Measurements from ENCODE around the gene ERCC6L2.

The ERCC6L2 gene

DNA sequence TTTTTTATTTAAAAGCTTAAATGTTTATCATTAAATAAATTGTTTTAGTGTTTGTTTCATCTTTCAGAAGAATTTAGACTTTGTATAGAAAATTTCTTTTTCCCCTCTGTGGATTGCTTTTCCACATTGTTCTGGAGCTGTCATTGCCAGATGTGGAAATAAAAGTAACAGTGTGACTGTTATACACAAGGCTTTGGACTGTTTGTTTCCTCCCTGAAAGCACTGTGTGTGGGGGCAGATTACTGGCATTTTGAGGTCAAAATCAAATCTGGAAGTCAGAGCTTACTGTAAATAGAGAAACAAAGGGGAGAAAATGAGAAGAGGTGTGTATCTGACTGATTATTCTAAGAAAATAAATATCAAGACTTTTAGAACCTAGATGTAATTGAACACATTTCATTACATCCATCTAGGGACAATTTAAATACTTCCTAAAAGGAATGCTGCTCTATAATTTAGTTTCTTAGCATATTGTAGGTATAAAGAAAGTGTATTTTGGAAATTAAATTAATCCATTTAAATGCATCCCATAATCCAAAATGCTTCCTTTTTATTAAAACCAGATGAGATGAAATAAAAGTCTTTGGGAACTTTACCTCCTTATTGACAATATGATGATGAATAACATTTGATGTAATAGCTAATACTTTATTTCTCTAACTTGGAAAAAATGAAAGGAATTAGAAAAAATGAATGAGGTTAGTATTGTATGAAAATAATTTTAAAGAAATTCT, 51.9 kb downstream of the ERCC6L2 start:
- no peak for DNase-seq (ENCODE audit: low read depth)

- DNase-seq (ENCODE audit: low read depth), result no peak
These were observed 54.8 kb downstream of the ERCC6L2 start for GRCh38 chr9:95930277-95930676.

DNA sequence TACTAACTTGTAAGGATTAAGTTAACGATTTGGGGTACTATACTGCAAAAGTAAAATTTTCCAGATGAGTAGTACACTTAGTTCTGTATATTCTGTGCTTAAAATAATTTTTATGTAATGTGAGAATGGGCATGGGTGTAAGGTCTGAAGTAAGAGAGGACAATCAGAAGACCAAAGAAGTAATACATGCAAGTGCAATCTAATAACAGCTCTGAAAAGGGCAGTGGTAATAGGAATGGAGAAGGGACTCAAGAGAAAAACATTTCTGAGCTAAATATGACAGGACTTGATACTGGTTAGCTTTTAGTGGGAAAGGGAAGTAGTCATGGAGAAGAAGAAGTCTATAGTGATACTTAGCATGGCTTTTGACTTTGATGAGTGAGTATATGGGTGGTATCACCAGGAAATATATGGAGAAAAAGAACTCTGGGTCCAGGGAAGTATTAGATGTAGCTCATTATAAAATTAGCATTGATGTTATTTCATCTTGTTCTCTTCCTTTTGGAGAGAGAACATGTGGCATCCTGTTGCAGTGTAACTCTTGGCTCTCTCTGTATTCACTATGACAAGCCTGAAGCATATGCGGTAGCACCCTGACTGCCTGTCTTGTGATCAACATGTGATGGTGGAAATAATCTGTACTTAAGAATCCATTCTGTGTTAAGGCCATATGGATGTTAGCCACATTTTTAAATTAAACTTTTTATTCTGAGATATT, 60.5 kb downstream of the ERCC6L2 start:
- no peak for DNase-seq (ENCODE audit: low read depth)

DNA sequence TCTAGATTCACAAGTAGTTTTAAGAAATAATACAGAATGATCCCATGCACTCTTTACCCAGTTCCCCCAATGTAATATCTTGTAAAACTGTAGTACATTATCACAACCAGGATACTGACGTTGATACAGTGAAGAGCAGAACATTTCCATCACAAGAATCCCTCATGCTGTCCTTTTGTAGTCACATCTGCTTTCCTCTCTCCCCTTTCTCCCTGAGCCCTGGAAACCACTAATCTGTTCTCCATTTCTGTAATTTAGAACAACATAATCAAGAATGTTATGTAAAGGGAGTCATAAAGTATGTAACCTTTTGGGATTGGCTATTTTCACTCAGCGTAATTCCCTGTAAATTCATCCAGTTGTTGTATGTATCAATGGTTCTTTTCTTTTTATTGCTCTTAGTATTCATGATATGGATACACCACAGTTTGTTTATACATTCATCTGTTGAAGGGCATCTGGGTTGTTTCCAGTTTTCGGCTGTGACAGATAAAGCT, 61.1 kb downstream of the ERCC6L2 start:
- no peak for DNase-seq (ENCODE audit: low read depth)

GRCh38 chr9:95937131-95937530, 61.6 kb downstream of the ERCC6L2 start:
- no peak for DNase-seq (ENCODE audit: low read depth)

DNA sequence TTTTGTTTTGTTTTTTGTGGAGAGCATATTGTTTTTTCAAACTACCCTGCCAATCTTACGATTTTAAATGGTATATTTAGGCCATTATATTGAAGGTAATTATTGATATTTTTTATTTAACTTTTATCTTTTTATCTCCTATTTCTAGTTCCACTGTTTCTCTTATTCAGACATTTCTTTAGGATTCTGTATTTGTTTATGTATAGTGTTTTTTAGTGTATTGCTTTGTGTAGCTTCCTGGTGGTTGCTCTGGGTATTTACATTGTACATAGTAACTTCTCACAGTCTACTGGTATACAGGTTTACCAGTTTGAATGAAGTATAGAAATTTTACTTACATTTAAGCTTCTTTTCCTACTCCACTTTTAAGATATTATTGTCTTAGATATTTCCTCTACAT, 63.2 kb downstream of the ERCC6L2 start:
- no peak for DNase-seq (ENCODE audit: low read depth)

DNA sequence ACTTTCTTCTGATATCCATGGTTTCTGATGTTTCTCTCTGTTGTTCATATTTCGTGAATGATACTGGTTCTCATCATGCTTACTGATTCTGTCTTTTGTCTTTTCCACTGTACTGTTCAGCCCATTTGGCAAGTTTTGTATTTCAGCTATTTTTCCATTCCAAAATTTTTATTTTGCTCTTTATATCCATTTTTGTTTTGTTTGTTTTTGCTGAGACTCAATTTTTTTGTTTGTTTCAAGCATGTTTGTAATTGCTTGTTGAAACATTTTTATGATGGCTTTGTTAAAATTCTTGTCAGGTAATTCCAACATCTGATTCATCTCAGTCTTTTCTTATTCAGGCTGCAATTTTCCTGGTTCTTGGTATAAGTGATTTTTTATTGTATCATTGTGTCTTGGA, 64.0 kb downstream of the ERCC6L2 start:
- DNase-seq (ENCODE audit: low read depth), result no peak

- DNase-seq (ENCODE audit: low read depth), result no peak
These were observed 64.8 kb downstream of the ERCC6L2 start for GRCh38 chr9:95940265-95940664.

DNA sequence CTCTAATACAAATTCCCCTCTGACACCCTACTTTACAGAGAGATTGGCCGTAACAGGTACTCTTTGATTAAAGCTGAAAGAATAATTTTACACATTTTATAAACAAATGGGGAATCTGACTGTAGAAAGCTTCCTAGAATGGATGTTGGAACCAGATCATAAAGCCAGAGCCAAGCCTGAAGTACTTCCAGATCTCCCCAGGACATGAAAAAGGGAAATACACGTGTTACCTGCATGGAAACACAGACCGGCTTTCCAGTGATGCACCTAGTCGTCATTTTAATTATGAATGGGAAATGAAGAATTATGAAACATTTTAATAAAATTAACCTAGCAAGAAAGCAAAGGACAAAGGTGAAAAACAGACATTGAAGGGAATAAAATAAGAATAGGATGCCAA, 66.5 kb downstream of the ERCC6L2 start:
- no peak for DNase-seq (ENCODE audit: low read depth)

DNA sequence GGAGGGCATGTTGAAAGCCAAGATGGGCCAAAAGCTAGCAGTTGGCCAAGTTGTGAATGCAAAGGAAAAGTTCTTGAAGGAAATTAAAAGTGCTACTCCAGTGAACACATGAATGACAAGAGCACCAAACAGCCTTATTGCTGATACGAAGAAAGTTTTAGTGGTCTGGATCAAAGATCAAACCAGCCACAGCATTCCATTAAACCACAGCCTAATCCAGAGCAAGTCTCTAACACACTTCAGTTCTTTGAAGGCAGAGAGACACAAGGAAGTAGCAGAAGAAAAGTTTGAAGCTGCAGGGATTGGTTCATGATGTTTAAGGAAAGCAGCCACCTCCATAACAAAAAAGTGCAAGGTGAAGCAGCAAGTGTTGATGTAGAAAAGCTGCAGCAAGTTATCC, 71.6 kb downstream of the ERCC6L2 start:
- DNase-seq (ENCODE audit: low read depth), result no peak

GRCh38 chr9:95952471-95952870, 77.0 kb downstream of the ERCC6L2 start:
- DNase-seq (ENCODE audit: low read depth), result no peak

DNA sequence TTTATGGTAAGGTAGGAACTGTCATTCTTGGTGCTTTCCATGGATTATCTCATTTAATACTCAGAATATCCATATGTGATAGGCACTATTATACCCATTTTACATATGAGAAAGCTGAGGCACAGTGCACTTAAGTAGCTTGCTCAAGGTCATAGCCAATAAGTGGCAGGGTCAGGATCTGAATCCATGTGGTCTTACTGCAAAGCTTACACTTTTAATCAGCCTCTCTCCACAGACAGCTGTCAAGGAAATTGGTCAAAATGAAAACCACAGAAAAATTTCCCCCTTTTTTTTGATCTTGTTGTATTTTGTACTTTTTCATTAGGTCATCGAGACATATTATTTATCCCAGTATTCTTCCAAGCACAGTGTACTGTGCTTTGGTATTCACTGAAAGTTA, 78.5 kb downstream of the ERCC6L2 start:
- no peak for DNase-seq (ENCODE audit: low read depth)

- DNase-seq (ENCODE audit: low read depth), result no peak
These were observed 79.4 kb downstream of the ERCC6L2 start for GRCh38 chr9:95954940-95955339.

- no peak for DNase-seq (ENCODE audit: low read depth)
These were observed 87.4 kb downstream of the ERCC6L2 start for GRCh38 chr9:95962936-95963335.

DNA sequence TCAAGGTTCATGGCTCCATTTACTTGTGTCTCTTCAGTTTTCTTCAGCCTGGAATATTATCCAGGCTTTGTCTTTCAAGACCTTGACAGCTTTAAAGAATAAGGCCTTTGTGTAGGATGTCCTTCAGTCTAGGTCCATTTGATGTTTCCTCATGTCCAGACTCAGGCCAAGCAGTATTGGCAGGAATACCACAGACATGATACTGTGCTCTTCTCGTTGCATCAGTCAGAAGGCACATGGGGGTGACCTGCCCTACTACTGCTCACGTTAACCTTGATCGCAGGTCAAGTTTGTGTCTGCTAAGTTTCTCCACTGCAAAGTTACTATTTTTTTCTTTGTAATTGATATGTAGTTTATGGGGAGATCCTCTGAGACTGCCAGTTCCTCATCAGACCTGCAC, 88.2 kb downstream of the ERCC6L2 start:
- no peak for DNase-seq (ENCODE audit: low read depth)

GRCh38 chr9:95966306-95966705, 90.8 kb downstream of the ERCC6L2 start:
- no peak for DNase-seq (ENCODE audit: low read depth)

- no peak for DNase-seq (ENCODE audit: low read depth)
These were observed 94.8 kb downstream of the ERCC6L2 start for GRCh38 chr9:95970317-95970716.

DNA sequence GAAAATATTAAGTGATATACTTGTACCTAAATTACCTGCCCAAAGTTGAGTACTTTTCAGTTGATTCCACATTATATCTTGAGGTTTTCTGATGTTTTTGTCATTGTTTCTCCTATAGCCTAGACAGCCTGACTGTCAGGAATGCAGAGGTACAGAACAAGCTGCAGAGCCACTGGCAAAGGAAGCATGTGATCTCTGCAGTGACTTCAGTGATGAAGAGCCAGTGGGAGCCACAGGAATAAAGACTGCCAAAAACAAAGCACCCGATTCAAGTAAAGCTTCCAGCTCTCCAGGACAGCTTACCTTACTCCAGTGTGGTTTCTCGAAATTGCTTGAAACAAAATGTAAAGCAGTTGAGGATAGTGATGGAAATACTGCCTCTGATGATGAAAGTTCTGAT, 96.3 kb downstream of the ERCC6L2 start:
- no peak for DNase-seq (ENCODE audit: low read depth)

DNA sequence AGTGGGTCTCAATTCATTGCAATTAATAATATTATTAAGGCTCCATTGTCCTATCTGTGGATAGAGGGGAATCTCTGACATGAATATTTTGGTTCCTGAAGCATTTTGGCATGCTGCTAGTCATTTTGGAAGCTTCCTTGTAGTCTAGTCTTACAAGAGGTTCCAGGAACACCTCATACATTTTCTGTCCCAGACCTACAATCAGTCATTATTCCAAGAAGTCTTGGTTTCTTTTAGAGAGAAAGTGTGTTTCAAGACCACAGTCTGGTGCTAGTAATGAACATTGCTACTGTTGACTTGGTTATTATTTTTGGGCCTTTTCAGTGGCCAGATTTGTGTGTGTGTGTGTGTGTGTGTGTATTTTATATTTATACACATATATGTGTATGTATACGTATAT, 98.9 kb downstream of the ERCC6L2 start:
- DNase-seq (ENCODE audit: low read depth), result no peak

GRCh38 chr9:95977371-95977770, 101.9 kb downstream of the ERCC6L2 start:
- no peak for DNase-seq (ENCODE audit: low read depth)

DNA sequence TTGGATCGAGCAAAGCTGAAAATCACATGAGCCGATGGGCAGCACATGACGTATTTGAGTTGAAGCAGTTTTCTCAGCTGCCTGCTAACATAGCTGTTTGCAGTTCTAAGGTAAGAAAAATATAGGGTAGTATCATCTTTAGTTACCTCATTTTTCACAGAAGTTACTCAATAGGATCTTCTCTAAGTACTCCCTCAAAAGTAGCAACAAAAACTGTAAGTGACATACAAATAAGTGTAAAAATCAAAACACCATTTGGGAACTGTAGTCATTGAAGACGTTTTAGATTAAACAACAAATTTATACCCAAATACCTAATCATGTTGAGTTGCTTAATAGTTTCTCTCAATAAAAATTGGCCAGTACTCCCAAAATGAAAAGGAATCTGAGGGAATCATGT, 102.6 kb downstream of the ERCC6L2 start:
- no peak for DNase-seq (ENCODE audit: low read depth)

DNA sequence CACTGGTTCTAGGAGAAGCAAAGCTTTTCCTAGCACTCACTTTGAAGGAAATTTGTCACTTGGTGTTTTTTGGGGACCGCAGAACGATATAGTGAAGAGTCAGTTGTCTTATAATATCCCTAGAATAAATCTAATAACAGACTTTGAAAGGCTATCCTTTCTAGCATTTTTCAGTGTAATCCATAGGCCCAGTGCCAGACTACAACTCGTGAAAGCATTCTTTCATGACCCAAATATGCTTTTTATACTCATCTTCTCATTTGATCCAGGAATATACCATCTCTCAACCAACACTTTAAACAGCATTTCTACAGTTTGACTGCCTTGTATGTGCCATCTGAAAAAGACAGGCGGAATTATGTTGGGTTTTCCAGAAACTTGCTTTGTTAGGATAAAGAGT, 104.0 kb downstream of the ERCC6L2 start:
- DNase-seq (ENCODE audit: low read depth), result no peak

DNA sequence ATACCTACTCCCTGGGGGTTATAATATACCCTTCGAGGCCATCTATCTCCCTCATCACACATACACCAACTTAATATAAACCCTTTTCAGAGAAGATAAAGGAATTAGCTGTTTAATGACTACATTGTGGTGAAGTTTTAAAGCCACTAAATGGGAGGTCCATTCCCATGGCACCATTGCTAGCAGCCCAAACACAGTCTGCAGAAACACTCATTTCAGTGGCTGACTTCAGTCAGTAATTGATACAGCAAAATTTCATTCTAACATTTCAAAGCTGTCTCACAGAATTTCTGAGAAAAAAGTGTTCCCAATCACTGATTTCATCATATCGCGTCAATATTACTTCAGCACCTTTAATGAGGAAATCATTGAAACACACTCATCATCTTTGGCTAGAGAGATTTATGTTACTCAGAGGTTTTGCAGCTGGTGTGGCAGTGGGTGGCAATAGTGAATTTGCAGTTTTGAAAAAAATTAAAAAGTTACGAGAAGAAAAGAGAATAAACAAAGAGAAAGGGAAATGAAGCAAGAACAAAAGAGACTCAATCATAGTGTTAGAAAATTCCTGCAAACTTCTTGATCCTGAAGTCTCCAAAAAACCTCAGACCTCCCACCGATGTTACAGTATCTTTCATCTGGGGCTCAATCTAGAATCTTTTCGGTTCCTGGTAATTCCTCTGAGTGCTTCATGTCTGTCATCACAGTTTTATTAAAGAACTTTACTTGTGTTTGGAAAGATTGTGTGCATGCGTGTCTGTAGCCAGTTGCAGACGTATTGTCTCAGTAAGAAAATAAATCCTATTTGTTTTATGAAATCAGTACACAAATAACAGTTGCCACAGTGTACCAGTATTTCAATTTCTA, 105.0 kb downstream of the ERCC6L2 start:
- DNase-seq (ENCODE audit: low read depth), result no peak
